GM18507 (cell line): ENCODE data around the gene PSMD6.

Experiments used
- DNase-seq: peaks from one replicate; pipeline ENCODE4 v3.0.0; 2011; ENCODE audit warnings: low read depth; ENCODE audit not compliant: insufficient read length; ENCODE audit errors: extremely low spot score
- FAIRE-seq: peaks from 2 replicates; lab custom pipeline; 2011; peaks lifted over from hg19 to GRCh38; lab: Jason Lieb, UNC

The PSMD6 gene

GRCh38 chr3:63966007-63966406 is 57.3 kb downstream of the PSMD6 start:
- DNase-seq = no peak
- FAIRE-seq = no peak

GRCh38 chr3:63964681-63965485 is 58.4 kb downstream of the PSMD6 start:
- FAIRE-seq = no peak

GRCh38 chr3:63963496-63963895 is 59.8 kb downstream of the PSMD6 start:
- FAIRE-seq (no peak), DNase-seq (no peak)

More at GRCh38 chr3:63964681-63965485, 58.4 kb downstream of the PSMD6 start:
- DNase-seq = no peak

DNA sequence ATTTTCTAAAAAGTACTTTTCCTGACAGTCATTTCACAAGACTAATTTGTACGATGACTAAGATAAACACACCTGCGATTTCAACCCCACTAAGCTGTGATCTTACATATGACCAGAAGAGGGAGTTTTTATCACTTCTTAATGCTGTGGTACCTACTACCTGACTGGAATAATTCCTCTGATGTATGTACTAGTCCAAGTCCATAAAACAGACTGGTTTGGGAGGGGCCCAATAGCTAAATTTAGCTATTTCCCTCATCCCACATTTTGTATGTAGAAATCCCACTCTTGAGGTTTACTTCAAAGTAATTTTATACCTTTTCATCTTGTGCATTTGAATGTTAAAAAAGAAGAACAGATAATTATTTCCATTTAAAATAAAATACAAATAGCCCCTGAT is 61.4 kb downstream of the PSMD6 start:
- FAIRE-seq = peak; percentile 75
- DNase-seq = no peak
